IPS-18c (cell line): ENCODE results near the gene MMP7.

Experiments
- H3K4me3 ChIP-seq: 2 replicates; pipeline ENCODE4 v1.7.0; 2013; ENCODE audit warnings: low read depth, mild to moderate bottlenecking, low read length, moderate library complexity; ENCODE audit not compliant: insufficient read depth
- H3K9me3 ChIP-seq: one replicate; pipeline ENCODE4 v1.6.1; 2013; ENCODE audit warnings: mild to moderate bottlenecking, low read length, moderate library complexity; ENCODE audit not compliant: control insufficient read depth, insufficient read depth

MMP7 gene

GRCh38 chr11:102479733-102480132 is 50.8 kb downstream of the MMP7 start:
- no peak overlapping the region for H3K4me3 ChIP-seq
- H3K9me3 ChIP-seq: no peaks in the 10 kb centered on the region

GRCh38 chr11:102478673-102479299 is 51.8 kb downstream of the MMP7 start:
- Histone ChIP-seq H3K4me3 (no peak overlapping the region), H3K9me3 (no peaks in the 10 kb centered on the region)

- no peaks in the 10 kb centered on the region for H3K9me3 ChIP-seq
- no peak overlapping the region for H3K4me3 ChIP-seq
Observed at GRCh38 chr11:102476812-102477211, 53.7 kb downstream of the MMP7 start.

DNA sequence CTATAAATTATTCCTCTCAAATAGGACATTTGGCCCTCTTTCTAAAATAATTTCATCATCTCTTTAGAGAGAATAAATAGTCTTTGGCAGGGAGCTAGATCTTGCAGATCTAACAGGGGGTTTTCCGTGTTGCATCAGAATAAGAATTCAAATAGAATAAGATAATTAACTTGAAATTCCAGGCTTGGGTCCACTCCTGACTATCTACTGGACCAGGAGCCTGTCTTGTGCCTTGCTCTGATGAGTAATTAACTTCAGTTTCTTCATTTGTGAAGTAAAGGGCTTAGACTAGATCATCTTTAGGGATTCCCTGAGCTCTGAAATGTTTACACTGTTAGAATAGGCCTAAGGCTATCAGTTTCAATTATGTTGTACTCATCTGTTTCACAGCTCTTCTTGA is 54.5 kb downstream of the MMP7 start:
- Histone ChIP-seq H3K9me3 (no peaks in the 10 kb centered on the region), H3K4me3 (no peak overlapping the region)

DNA sequence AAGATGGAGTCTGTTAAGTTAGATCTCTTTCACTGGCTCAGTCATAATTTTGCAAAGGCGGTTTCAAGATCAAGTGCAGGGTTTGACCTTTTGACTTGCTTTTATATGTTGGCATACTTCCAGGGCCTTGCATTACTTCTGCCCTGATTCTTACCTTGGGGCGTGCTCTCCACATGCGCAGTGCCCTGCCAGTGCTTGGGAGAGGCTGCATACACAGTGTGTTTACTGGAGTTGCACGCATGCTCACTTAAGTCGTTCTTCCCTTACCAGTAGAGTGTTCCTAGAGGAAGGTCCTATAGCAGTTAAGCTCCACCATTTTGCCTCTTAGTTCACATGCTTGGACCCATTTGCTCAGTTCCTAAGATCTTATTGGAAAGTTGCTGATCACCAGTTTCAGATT is 57.0 kb downstream of the MMP7 start:
- no peak overlapping the region for H3K4me3 ChIP-seq
- no peaks in the 10 kb centered on the region for H3K9me3 ChIP-seq

- no peaks in the 10 kb centered on the region for H3K9me3 ChIP-seq
Observed at GRCh38 chr11:102472127-102472526, 58.4 kb downstream of the MMP7 start.

DNA sequence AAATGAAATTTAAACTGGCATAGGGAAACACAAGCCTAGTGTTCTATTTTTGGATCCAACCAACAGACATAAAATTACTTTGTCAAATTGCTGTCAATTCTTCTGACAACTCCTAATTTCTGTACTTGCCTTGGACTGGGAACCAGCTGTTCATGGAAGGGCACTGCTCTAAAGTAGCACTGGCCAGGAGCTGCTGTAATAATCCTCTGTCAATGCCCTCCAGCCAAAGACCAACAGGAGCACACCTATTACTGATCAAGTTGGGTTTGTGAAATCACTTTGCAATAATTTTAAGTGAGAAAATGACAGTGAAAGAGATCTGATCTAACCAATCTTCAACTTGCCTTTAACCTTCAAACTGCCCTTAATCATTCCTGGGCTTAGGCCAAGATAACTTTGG is 59.1 kb downstream of the MMP7 start:
- H3K4me3 ChIP-seq: no peak overlapping the region
- no peaks in the 10 kb centered on the region for H3K9me3 ChIP-seq

More at GRCh38 chr11:102472127-102472526, 58.4 kb downstream of the MMP7 start:
- H3K4me3 ChIP-seq: no peak overlapping the region
